ENCODE measurements around the gene CDX1.
"Not testable (repeated sequence)": the region's sequence is repeated elsewhere in the genome, so short reads cannot be mapped to it uniquely, and the experiment has no call there.

The CDX1 gene

DNA sequence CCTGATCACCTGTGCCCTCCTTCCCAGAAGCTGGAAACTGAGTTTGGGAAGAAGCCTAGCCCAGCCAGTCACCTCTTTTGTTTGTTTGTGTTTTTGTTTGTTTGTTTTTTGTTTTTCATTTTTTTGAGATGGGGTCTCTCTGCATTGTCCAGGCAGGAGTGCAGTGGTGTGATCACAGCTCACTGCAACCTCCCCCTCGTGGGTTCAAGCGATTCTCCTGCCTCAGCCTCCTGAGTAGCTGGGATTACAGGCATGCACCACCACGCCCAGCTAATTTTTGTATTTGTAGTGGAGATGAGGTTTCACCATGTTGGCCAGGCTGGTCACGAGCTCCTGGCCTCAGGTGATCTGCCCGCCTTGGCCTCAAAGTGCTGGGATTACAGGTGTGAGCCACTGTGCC, 67.1 kb downstream of the CDX1 start:
- not testable (repeated sequence) for DNase-seq (ENCODE audit: low spot score)
